Measurements from ENCODE around the gene CEPT1. TPM values are rescaled to one million over a fixed set of nuclear protein-coding genes. Genes with fewer than 3 reads are reported as not detected.
A peak's percentile ranks its signal among the peaks of the same experiment; 100 is the strongest.

The CEPT1 gene
- total RNA-seq, 2 donors from 2014 or later: 34.5 to 41.6 TPM

DNA sequence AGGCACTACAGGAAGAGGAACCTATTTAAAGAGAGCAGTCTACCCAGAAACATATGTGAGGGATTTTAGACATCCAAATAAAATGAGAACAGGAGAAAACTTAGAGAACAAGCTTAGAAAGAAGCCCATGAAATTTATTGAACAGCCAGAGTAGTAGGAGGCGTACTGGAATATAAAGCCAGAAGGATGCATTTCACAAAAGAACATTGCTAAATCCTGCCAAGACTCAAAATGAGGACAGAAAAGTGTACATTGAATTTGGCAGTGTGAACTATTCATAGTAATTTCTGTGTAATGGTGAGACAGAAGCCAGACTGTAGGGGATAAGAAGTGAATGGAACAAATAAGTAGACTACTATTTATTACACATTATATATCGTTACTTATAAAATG, 22.5 kb downstream of the CEPT1 start:
- Mint-ChIP-seq H3K9me3 (no peaks in the 10 kb centered on the region), H3K27me3 (no peaks in the 10 kb centered on the region), H3K4me3 (no peak overlapping the region), H3K27ac (peak overlapping the region; percentile 1 to 15), H3K4me1 (ENCODE audit: low read depth in 2 of 2) (peaks cover 10 to 18% of the 10 kb centered on the region in 2 donors), H3K36me3 (peaks cover 17% of the 10 kb centered on the region)
- DNase-seq (ENCODE audit: low spot score): no peak
- ATAC-seq: no peak

- peaks cover 10 to 18% of the 10 kb centered on the region in 2 donors for H3K4me1 Mint-ChIP-seq (ENCODE audit: low read depth in 2 of 2)
- no peaks in the 10 kb centered on the region for H3K9me3 Mint-ChIP-seq
- peaks cover 17% of the 10 kb centered on the region for H3K36me3 Mint-ChIP-seq
- ATAC-seq: no peak
- DNase-seq (ENCODE audit: low spot score): no peak
- no peak overlapping the region for H3K27ac Mint-ChIP-seq
- no peak overlapping the region for H3K4me3 Mint-ChIP-seq
- H3K27me3 Mint-ChIP-seq: no peaks in the 10 kb centered on the region
These were observed 23.3 kb downstream of the CEPT1 start for GRCh38 chr1:111163363-111163762.

DNA sequence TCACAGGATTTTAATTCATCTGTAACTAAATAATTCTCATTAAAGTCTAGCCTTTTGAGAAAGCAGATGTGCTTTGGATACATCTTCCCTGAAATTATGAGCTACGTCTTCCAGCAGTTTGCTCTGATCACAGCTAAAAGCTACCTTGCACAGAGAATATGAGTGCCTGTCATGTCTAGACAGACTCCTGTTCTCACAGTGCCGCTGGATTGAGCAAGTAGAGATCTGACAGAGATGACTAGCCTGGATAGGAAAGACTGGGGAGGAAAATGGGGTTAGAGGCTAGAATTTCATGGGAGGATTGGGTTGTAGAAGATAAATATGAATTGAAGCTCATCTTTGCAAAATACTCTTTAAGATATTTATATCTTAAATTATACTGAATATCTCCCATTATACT, 24.1 kb downstream of the CEPT1 start:
- no peak overlapping the region for H3K4me3 Mint-ChIP-seq
- H3K4me1 Mint-ChIP-seq (ENCODE audit: low read depth in 2 of 2): peaks cover 10 to 18% of the 10 kb centered on the region in 2 donors
- H3K36me3 Mint-ChIP-seq: peaks cover 17% of the 10 kb centered on the region

GRCh38 chr1:111172463-111172862, 32.4 kb downstream of the CEPT1 start:
- Mint-ChIP-seq H3K4me1 (ENCODE audit: low read depth in 2 of 2) (peaks cover 9 to 22% of the 10 kb centered on the region in 2 donors), H3K27me3 (no peaks in the 10 kb centered on the region), H3K4me3 (no peak overlapping the region), H3K27ac (peak overlapping the region; percentile 8 to 12), H3K9me3 (no peaks in the 10 kb centered on the region), H3K36me3 (peaks cover 16% of the 10 kb centered on the region)
- ATAC-seq (no peak), DNase-seq (ENCODE audit: low spot score) (no peak)

More for the DNA sequence above, 24.1 kb downstream of the CEPT1 start:
- Mint-ChIP-seq H3K27ac (no peak overlapping the region), H3K9me3 (no peaks in the 10 kb centered on the region), H3K27me3 (no peaks in the 10 kb centered on the region)
- ATAC-seq (no peak), DNase-seq (ENCODE audit: low spot score) (no peak)

GRCh38 chr1:111174070-111174469, 34.0 kb downstream of the CEPT1 start:
- no peaks in the 10 kb centered on the region for H3K27me3 Mint-ChIP-seq
- DNase-seq (ENCODE audit: low spot score) (no peak), ATAC-seq (no peak)
- H3K36me3 Mint-ChIP-seq: peaks cover 16% of the 10 kb centered on the region
- H3K4me1 Mint-ChIP-seq (ENCODE audit: low read depth in 2 of 2): peaks cover 9 to 22% of the 10 kb centered on the region in 2 donors
- no peak overlapping the region for H3K4me3 Mint-ChIP-seq
- H3K27ac Mint-ChIP-seq: no peak overlapping the region
- no peaks in the 10 kb centered on the region for H3K9me3 Mint-ChIP-seq

DNA sequence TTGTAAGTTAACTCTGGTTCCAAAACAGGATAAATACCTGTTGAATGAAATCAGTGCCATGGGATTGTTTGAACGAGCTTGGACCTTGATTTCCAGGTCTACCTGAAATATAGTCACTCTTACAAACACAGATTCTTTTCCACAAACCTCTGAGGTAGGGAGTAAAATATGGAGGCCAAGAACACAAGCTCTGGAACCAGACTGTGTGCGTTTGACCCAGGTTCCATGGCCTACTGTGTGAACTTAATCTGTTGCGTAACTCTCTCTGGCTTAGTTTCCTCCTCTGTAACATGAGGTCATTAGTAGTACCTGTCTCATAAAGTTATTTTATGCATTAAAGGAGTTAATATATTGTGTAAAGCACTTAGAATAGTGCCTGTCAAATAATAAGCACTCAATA, 35.3 kb downstream of the CEPT1 start:
- no peak for ATAC-seq
- Mint-ChIP-seq H3K27ac (no peak overlapping the region), H3K36me3 (peaks cover 25% of the 10 kb centered on the region), H3K4me1 (ENCODE audit: low read depth in 2 of 2) (peaks cover 16 to 33% of the 10 kb centered on the region in 2 donors), H3K9me3 (no peaks in the 10 kb centered on the region), H3K27me3 (no peaks in the 10 kb centered on the region), H3K4me3 (no peak overlapping the region)
- no peak for DNase-seq (ENCODE audit: low spot score)

DNA sequence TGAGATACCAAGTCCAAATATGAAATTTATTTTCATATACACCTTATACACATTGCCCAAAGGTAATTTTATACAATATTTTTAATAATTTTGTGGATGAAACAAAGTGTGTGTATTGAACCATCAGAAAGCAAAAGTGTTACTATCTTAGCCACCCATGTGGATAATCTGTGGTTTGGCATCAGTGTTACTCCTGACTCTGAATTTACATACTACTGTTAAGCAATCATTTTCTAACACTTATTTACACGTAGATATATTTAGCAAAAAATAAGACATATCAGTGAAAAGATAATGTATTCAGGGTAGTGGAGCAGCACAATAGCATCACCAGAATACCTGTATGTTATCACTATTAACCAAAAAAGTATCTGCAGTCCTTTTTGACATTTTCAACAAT, 36.7 kb downstream of the CEPT1 start:
- ATAC-seq (no peak), DNase-seq (ENCODE audit: low spot score) (no peak)
- peaks cover 25% of the 10 kb centered on the region for H3K36me3 Mint-ChIP-seq
- H3K4me3 Mint-ChIP-seq: no peak overlapping the region
- H3K9me3 Mint-ChIP-seq: no peaks in the 10 kb centered on the region
- H3K27me3 Mint-ChIP-seq: no peaks in the 10 kb centered on the region
- H3K27ac Mint-ChIP-seq: no peak overlapping the region
- peaks cover 18 to 36% of the 10 kb centered on the region in 2 donors for H3K4me1 Mint-ChIP-seq (ENCODE audit: low read depth in 2 of 2)

GRCh38 chr1:111179968-111180533, 40.0 kb downstream of the CEPT1 start:
- H3K27ac Mint-ChIP-seq: peak overlapping the region; percentile 68 to 82
- no peak for DNase-seq (ENCODE audit: low spot score)
- H3K4me1 Mint-ChIP-seq (ENCODE audit: low read depth in 2 of 2): peaks cover 31 to 38% of the 10 kb centered on the region in 2 donors
- no peak overlapping the region for H3K4me3 Mint-ChIP-seq
- H3K27me3 Mint-ChIP-seq: no peaks in the 10 kb centered on the region
- no peaks in the 10 kb centered on the region for H3K9me3 Mint-ChIP-seq
- H3K36me3 Mint-ChIP-seq: peaks cover 33% of the 10 kb centered on the region
- no peak for ATAC-seq

DNA sequence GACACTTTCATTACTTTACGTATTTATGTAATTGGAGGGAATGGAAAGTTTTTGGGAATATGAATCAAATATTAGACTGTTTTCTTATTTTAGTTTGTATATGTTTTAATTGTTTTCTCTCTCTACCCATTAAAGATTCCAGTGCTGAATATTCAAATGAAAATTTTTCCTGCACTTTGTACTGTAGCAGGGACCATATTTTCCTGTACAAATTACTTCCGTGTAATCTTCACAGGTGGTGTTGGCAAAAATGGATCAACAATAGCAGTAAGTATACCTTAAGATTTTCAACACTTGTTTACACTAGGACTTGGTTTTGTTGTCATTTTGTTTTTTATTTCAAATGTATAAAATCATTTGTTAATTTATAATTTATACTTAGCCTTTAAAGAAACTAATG, 42.0 kb downstream of the CEPT1 start:
- no peak for ATAC-seq
- no peak for DNase-seq (ENCODE audit: low spot score)
- Mint-ChIP-seq H3K27ac (peak overlapping the region; percentile 45 to 78), H3K4me1 (ENCODE audit: low read depth in 2 of 2) (peaks cover 30 to 37% of the 10 kb centered on the region in 2 donors), H3K27me3 (no peaks in the 10 kb centered on the region), H3K36me3 (peaks cover 37% of the 10 kb centered on the region), H3K4me3 (no peak overlapping the region), H3K9me3 (no peaks in the 10 kb centered on the region)

- ATAC-seq: no peak
- peaks cover 42% of the 10 kb centered on the region for H3K36me3 Mint-ChIP-seq
- no peak for DNase-seq (ENCODE audit: low spot score)
- H3K27ac Mint-ChIP-seq: peak overlapping the region; percentile 56 to 78
- H3K4me3 Mint-ChIP-seq: no peak overlapping the region
- no peaks in the 10 kb centered on the region for H3K27me3 Mint-ChIP-seq
- H3K9me3 Mint-ChIP-seq: no peaks in the 10 kb centered on the region
- H3K4me1 Mint-ChIP-seq (ENCODE audit: low read depth in 2 of 2): peaks cover 38 to 47% of the 10 kb centered on the region in 2 donors
These were observed 43.5 kb downstream of the CEPT1 start for GRCh38 chr1:111183308-111184069.

DNA sequence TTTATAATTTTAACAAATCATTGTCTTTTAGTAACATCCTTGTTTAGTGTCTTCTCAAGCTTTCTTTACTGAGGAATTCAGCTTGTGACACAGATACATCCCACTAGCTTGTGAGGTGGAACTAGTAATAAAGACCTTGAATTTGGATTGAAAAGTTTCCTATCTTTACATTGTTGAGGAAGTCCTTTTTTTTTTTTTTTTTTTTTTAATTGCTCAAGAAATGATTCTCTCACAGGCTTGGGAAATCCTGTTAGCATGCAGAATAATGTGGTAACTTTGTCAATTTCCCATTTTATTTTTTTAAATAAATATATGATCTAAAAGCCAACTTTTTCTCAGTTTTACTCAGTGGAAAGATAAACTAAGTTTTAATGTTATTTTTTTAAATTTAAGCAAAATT, 44.6 kb downstream of the CEPT1 start:
- DNase-seq (ENCODE audit: low spot score) (no peak), ATAC-seq (no peak)
- Mint-ChIP-seq H3K27ac (peak overlapping the region; percentile 56 to 99), H3K9me3 (no peaks in the 10 kb centered on the region), H3K36me3 (peaks cover 49% of the 10 kb centered on the region), H3K4me3 (no peak overlapping the region), H3K4me1 (ENCODE audit: low read depth in 2 of 2) (peaks cover 46 to 57% of the 10 kb centered on the region in 2 donors), H3K27me3 (no peaks in the 10 kb centered on the region)

DNA sequence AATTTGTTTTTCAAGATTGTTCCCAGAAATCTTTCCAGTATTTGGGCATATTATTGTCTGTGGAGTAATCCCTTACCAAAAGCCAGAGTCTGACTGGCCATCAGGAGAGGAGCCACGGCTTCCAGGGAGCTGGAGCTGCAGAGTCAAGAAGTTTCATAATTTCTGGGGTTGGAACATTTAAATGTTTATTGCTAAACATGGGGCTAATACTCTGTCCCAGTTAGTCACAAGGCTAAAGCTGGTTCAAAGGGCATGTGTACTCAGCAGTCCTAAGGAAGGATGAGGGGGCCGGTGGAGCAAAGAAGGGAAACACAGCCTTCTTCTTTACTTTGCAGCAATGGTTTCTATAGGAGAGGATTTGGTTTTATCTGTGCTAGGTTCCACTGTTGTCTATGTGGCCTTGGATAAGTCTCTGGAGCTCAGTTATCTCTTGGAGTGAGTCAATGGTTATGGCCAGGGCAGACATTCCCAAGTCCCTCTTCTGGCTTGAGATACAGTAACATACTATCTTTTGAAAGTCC, 51.0 kb downstream of the CEPT1 start:
- H3K36me3 Mint-ChIP-seq: peaks cover 61% of the 10 kb centered on the region
- H3K9me3 Mint-ChIP-seq: no peaks in the 10 kb centered on the region
- H3K4me1 Mint-ChIP-seq (ENCODE audit: low read depth in 2 of 2): peaks cover 87 to 88% of the 10 kb centered on the region in 2 donors
- DNase-seq (ENCODE audit: low spot score): no peak
- H3K27me3 Mint-ChIP-seq: no peaks in the 10 kb centered on the region
- peak overlapping the region; percentile 94 to 99 for H3K27ac Mint-ChIP-seq
- peak overlapping the region; percentile 44 for H3K4me3 Mint-ChIP-seq
- no peak for ATAC-seq

DNA sequence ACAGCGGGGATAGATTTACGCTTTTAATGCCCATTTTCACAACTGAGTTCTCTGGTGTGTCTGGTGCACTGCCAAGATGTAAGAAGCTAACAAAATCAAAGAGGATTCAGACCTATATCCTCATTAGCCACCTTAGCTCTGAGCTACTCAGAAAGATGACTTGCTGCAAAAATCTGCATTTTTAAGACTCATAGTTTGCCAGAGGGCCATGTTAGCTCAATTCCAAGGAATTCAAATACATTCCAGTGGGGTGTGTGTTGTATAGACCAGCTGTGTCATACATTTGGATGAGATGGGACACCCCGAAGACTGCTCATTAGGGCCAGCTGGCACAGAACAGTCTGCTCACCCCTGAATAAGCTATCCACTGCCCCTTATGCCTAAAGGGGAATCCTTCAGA, 51.5 kb downstream of the CEPT1 start:
- Mint-ChIP-seq H3K27ac (peak overlapping the region; percentile 94 to 99), H3K4me3 (peak overlapping the region; percentile 44), H3K36me3 (peaks cover 67% of the 10 kb centered on the region), H3K4me1 (ENCODE audit: low read depth in 2 of 2) (peaks cover 92 to 93% of the 10 kb centered on the region in 2 donors), H3K27me3 (no peaks in the 10 kb centered on the region), H3K9me3 (no peaks in the 10 kb centered on the region)
- DNase-seq (ENCODE audit: low spot score) (no peak), ATAC-seq (no peak)

DNA sequence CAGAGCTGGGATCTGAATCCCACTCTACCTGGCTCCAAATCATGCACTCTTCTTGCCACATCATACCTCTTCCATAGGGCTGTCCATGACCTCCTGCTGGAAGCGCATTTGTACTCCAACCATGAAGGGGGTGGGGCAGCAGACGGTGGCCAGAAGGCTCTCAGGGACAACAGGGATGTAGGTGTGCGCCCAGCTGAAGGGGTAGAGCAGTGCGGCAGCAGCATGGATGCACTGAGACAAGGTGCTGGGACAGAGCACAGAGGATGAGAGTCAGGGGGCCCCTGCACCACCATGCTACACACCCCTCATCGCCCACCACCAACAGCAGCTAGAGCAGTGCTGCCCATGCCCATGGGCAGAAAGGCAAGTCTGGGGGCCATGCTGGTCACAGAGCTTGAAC, 52.1 kb downstream of the CEPT1 start:
- Mint-ChIP-seq H3K4me3 (peak overlapping the region; percentile 98), H3K9me3 (no peaks in the 10 kb centered on the region), H3K36me3 (peaks cover 68% of the 10 kb centered on the region), H3K27me3 (no peaks in the 10 kb centered on the region), H3K27ac (peak overlapping the region; percentile 94 to 99), H3K4me1 (ENCODE audit: low read depth in 2 of 2) (peaks cover 93 to 94% of the 10 kb centered on the region in 2 donors)
- no peak for DNase-seq (ENCODE audit: low spot score)
- no peak for ATAC-seq
